ENCODE measurements around the gene TRPC1. TPM values are rescaled to one million over a fixed set of nuclear protein-coding genes. Genes with fewer than 3 reads are reported as not detected.

The TRPC1 gene
- polyA plus RNA-seq, 1 donor (not counting 4 experiments of a cell fraction or from before 2014, with no cell fraction given): 9.1 TPM

DNA sequence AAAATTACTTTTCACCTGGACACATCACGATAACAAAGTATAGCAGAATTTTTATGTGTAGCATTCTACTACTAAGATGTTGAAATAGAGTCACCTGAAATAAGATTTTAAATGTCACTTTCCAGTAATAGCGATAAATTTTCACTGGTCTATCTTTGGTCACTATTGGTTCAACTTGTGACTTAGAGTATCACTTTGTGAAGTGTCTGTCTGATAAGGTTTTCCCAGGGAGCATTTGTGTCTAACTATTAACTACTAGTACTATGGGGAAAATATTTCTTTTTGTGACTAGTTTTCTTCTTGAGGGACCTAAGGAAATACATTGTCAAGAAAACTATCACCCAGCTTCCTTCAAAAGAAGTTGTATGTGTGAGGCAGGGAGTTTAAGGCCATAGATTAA is 11.0 kb downstream of the TRPC1 start:
- Histone ChIP-seq H3K9ac (ENCODE audit: control insufficient read depth, extremely low read depth, insufficient read depth, low read length) (no peak overlapping the region), H3K4me2 (ENCODE audit: control insufficient read depth, extremely low read depth, insufficient read depth, low read depth, low read length) (no peak overlapping the region), H2AFZ (ENCODE audit: control insufficient read depth, low read length) (no peak overlapping the region), H3K9me3 (ENCODE audit: control insufficient read depth, low read depth, low read length) (no peaks in the 10 kb centered on the region), H3K9me1 (ENCODE audit: control insufficient read depth, extremely low read depth, insufficient read depth, low read length) (no peaks in the 10 kb centered on the region), H3K4me3 (ENCODE audit: control insufficient read depth in 2 of 3, extremely low read depth in 1 of 3, insufficient read depth in 2 of 3, low read depth in 1 of 3, low read length in 3 of 3) (no peak overlapping the region), H3K4me1 (ENCODE audit: control insufficient read depth, extremely low read depth, insufficient read depth, low read length) (no peaks in the 10 kb centered on the region), H3K79me2 (ENCODE audit: control insufficient read depth, insufficient read depth, low read length) (no peaks in the 10 kb centered on the region), H3K27ac (ENCODE audit: control insufficient read depth, insufficient read depth, low read length) (no peak overlapping the region), H3K36me3 (ENCODE audit: control insufficient read depth in 2 of 2, extremely low read depth in 1 of 2, insufficient read depth in 2 of 2, low read length in 2 of 2) (no peaks in the 10 kb centered on the region), H3K27me3 (ENCODE audit: control insufficient read depth, extremely low read depth, insufficient read depth, low read length) (no peaks in the 10 kb centered on the region), H4K20me1 (ENCODE audit: control insufficient read depth, extremely low read depth, insufficient read depth, low read length) (no peaks in the 10 kb centered on the region)
- FAIRE-seq (peak; percentile 23), DNase-seq (ENCODE audit: low read depth, low spot score) (no peak)
- dilution Hi-C loops (cut with MboI; ENCODE audit: extremely low pct_ligation_motif_present, low sequenced_read_pairs): no loop called here
- TF ChIP-seq, protein P1, sequence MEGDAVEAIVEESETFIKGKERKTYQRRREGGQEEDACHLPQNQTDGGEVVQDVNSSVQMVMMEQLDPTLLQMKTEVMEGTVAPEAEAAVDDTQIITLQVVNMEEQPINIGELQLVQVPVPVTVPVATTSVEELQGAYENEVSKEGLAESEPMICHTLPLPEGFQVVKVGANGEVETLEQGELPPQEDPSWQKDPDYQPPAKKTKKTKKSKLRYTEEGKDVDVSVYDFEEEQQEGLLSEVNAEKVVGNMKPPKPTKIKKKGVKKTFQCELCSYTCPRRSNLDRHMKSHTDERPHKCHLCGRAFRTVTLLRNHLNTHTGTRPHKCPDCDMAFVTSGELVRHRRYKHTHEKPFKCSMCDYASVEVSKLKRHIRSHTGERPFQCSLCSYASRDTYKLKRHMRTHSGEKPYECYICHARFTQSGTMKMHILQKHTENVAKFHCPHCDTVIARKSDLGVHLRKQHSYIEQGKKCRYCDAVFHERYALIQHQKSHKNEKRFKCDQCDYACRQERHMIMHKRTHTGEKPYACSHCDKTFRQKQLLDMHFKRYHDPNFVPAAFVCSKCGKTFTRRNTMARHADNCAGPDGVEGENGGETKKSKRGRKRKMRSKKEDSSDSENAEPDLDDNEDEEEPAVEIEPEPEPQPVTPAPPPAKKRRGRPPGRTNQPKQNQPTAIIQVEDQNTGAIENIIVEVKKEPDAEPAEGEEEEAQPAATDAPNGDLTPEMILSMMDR (optimal IDR thresholded peaks at IDR 0.05 in 1 of 3, IDR thresholded peaks at IDR 0.05 in 1 of 3, conservative IDR thresholded peaks at IDR 0.05 in 1 of 3; ENCODE audit: extremely low read depth in 1 of 3, insufficient read depth in 2 of 3, low read length in 3 of 3): no peak
- no peak for TF ChIP-seq EZH2 (IDR thresholded peaks at IDR 0.05; ENCODE audit: low read length)

GRCh38 chr3:142735462-142735861 is 11.6 kb downstream of the TRPC1 start:
- Histone ChIP-seq H3K9me3 (ENCODE audit: control insufficient read depth, low read depth, low read length) (no peaks in the 10 kb centered on the region), H3K4me2 (ENCODE audit: control insufficient read depth, extremely low read depth, insufficient read depth, low read depth, low read length) (no peak overlapping the region), H3K4me1 (ENCODE audit: control insufficient read depth, extremely low read depth, insufficient read depth, low read length) (no peaks in the 10 kb centered on the region), H4K20me1 (ENCODE audit: control insufficient read depth, extremely low read depth, insufficient read depth, low read length) (no peaks in the 10 kb centered on the region), H3K36me3 (ENCODE audit: control insufficient read depth in 2 of 2, extremely low read depth in 1 of 2, insufficient read depth in 2 of 2, low read length in 2 of 2) (no peaks in the 10 kb centered on the region), H2AFZ (ENCODE audit: control insufficient read depth, low read length) (no peak overlapping the region), H3K9ac (ENCODE audit: control insufficient read depth, extremely low read depth, insufficient read depth, low read length) (no peak overlapping the region), H3K27ac (ENCODE audit: control insufficient read depth, insufficient read depth, low read length) (no peak overlapping the region), H3K4me3 (ENCODE audit: control insufficient read depth in 2 of 3, extremely low read depth in 1 of 3, insufficient read depth in 2 of 3, low read depth in 1 of 3, low read length in 3 of 3) (no peak overlapping the region), H3K9me1 (ENCODE audit: control insufficient read depth, extremely low read depth, insufficient read depth, low read length) (no peaks in the 10 kb centered on the region), H3K27me3 (ENCODE audit: control insufficient read depth, extremely low read depth, insufficient read depth, low read length) (no peaks in the 10 kb centered on the region), H3K79me2 (ENCODE audit: control insufficient read depth, insufficient read depth, low read length) (no peaks in the 10 kb centered on the region)
- DNase-seq (ENCODE audit: low read depth, low spot score) (no peak), FAIRE-seq (no peak)
- dilution Hi-C loops (cut with MboI; ENCODE audit: extremely low pct_ligation_motif_present, low sequenced_read_pairs): no loop called here
- TF ChIP-seq, protein P1 (optimal IDR thresholded peaks at IDR 0.05 in 1 of 3, IDR thresholded peaks at IDR 0.05 in 1 of 3, conservative IDR thresholded peaks at IDR 0.05 in 1 of 3; ENCODE audit: extremely low read depth in 1 of 3, insufficient read depth in 2 of 3, low read length in 3 of 3): no peak
- TF ChIP-seq EZH2 (IDR thresholded peaks at IDR 0.05; ENCODE audit: low read length): no peak

Data from keratinocyte (primary cell).